Keratinocyte (primary cell): ENCODE results near the gene SCART1. TPM values are rescaled to one million over a fixed set of nuclear protein-coding genes. Genes with fewer than 3 reads are reported as not detected.

Source experiments
- DNase-seq: peaks from one replicate; pipeline ENCODE4 v3.0.0-alpha.2; 2011; ENCODE audit warnings: low read depth, missing footprints, low spot score
- FAIRE-seq: peaks from 2 replicates; lab custom pipeline; 2011; peaks lifted over from hg19 to GRCh38; lab: Jason Lieb, UNC
- H2AFZ ChIP-seq: 2 replicates; pipeline ENCODE4 v1.6.0; 2012; ENCODE audit warnings: low read length, control low read depth, inconsistent platforms; ENCODE audit not compliant: control insufficient read depth
- H3K27ac ChIP-seq: 2 replicates; pipeline ENCODE4 v1.5.1; 2011; ENCODE audit warnings: low read length; ENCODE audit not compliant: control insufficient read depth, insufficient read depth
- H3K27me3 ChIP-seq: 3 replicates; pipeline ENCODE4 v1.6.0; 2011; ENCODE audit warnings: low read length; ENCODE audit not compliant: control insufficient read depth, insufficient read depth; ENCODE audit errors: extremely low read depth
- H3K36me3 ChIP-seq, 2 experiments: 2 replicates in 1 of 2; 3 replicates in 1 of 2; pipeline ENCODE4 v1.5.1; 2011; ENCODE audit warnings: low read length in 2 of 2, mild to moderate bottlenecking in 1 of 2; ENCODE audit not compliant: control insufficient read depth in 2 of 2, insufficient read depth in 2 of 2; ENCODE audit errors: extremely low read depth in 1 of 2
- H3K4me1 ChIP-seq: 3 replicates; pipeline ENCODE4 v1.5.1; 2011; ENCODE audit warnings: low read length; ENCODE audit not compliant: control insufficient read depth, insufficient read depth; ENCODE audit errors: extremely low read depth
- H3K4me2 ChIP-seq: 3 replicates; pipeline ENCODE4 v1.6.0; 2011; ENCODE audit warnings: low read depth, low read length; ENCODE audit not compliant: control insufficient read depth, insufficient read depth; ENCODE audit errors: extremely low read depth
- H3K4me3 ChIP-seq, 3 experiments: fragments of 200-600 bp in 1 of 3; sonication (generic) in 1 of 3; 2 replicates in 2 of 3; 3 replicates in 1 of 3; pipeline ENCODE4 v1.5.1; 2011 to 2016; ENCODE audit warnings: low read length in 3 of 3, mild to moderate bottlenecking in 3 of 3, control low read depth in 2 of 3, inconsistent platforms in 1 of 3, low read depth in 1 of 3, mixed read lengths in 1 of 3, mixed run types in 1 of 3, moderate library complexity in 1 of 3; ENCODE audit not compliant: control insufficient read depth in 2 of 3, insufficient read depth in 2 of 3; ENCODE audit errors: extremely low read depth in 1 of 3
- H3K79me2 ChIP-seq: 2 replicates; pipeline ENCODE4 v1.6.0; 2012; ENCODE audit warnings: low read length; ENCODE audit not compliant: control insufficient read depth, insufficient read depth
- H3K9ac ChIP-seq: 3 replicates; pipeline ENCODE4 v1.6.0; 2011; ENCODE audit warnings: low read length; ENCODE audit not compliant: control insufficient read depth, insufficient read depth; ENCODE audit errors: extremely low read depth
- H3K9me1 ChIP-seq: 3 replicates; pipeline ENCODE4 v1.6.0; 2011; ENCODE audit warnings: low read length; ENCODE audit not compliant: control insufficient read depth, insufficient read depth; ENCODE audit errors: extremely low read depth
- H3K9me3 ChIP-seq: 2 replicates; pipeline ENCODE4 v1.5.1; 2012; ENCODE audit warnings: low read depth, low read length; ENCODE audit not compliant: control insufficient read depth
- H4K20me1 ChIP-seq: 3 replicates; pipeline ENCODE4 v1.6.0; 2011; ENCODE audit warnings: low read length; ENCODE audit not compliant: control insufficient read depth, insufficient read depth; ENCODE audit errors: extremely low read depth
- CTCF ChIP-seq, 3 experiments: IDR thresholded peaks in 1 of 3; conservative IDR thresholded peaks in 1 of 3; optimal IDR thresholded peaks in 1 of 3; 2 replicates in 2 of 3; 3 replicates in 1 of 3; pipeline versions ENCODE3 to v1.5.1; 2011; ENCODE audit warnings: low read length in 3 of 3, mild to moderate bottlenecking in 3 of 3, moderate library complexity in 2 of 3, control low read depth in 1 of 3, inconsistent platforms in 1 of 3; ENCODE audit not compliant: insufficient read depth in 2 of 3; ENCODE audit errors: extremely low read depth in 1 of 3
- EZH2 ChIP-seq: IDR thresholded peaks from one replicate; pipeline ENCODE4 v1.6.1; 2012; ENCODE audit warnings: inconsistent platforms, mild to moderate bottlenecking, low read length, moderate library complexity
- dilution Hi-C: fragments of 300-500 bp; cut with MboI; formaldehyde crosslinking; loops from one replicate; pipeline ENCODE4 v1.7.0; 2020; ENCODE audit warnings: low sequenced_read_pairs; ENCODE audit not compliant: extremely low pct_ligation_motif_present
- polyA plus RNA-seq, 5 experiments: library from polyadenylated mRNA; depleted of rRNA in 3 of 5; stranded (reverse) in 3 of 5; stranded (forward) in 1 of 5; unstranded in 1 of 5; fragments of >200 nt; gene quantifications; 1 replicate in 1 of 5; 2 replicates in 3 of 5; 3 replicates in 1 of 5; pipeline versions ENCODE4 v1.2.1 to v1.2.3, GENCODE V29; 2011 to 2012; ENCODE audit warnings: missing spikeins in 2 of 5, low read depth in 1 of 5, low replicate concordance in 1 of 5

SCART1 gene
- polyA plus RNA-seq, 1 donor (not counting 4 experiments of a cell fraction or from before 2014, with no cell fraction given) = 0.75 TPM

- no peaks in the 10 kb centered on the region for H3K79me2 ChIP-seq
- no peak for FAIRE-seq
- no peaks in the 10 kb centered on the region for H3K36me3 ChIP-seq
- DNase-seq = no peak
- H3K9ac ChIP-seq = no peak overlapping the region
- no peak overlapping the region for H2AFZ ChIP-seq
- peaks cover 8% of the 10 kb centered on the region for H3K9me3 ChIP-seq
- TF ChIP-seq CTCF (optimal IDR thresholded peaks at IDR 0.05 in 1 of 3, IDR thresholded peaks at IDR 0.05 in 1 of 3, conservative IDR thresholded peaks at IDR 0.05 in 1 of 3; ENCODE audit: extremely low read depth in 1 of 3, insufficient read depth in 2 of 3, low read length in 3 of 3) = no peak
- no peak overlapping the region for H3K27ac ChIP-seq
- no peaks in the 10 kb centered on the region for H4K20me1 ChIP-seq
- dilution Hi-C loops = no loop called here
- H3K4me1 ChIP-seq = no peaks in the 10 kb centered on the region
- H3K9me1 ChIP-seq = no peaks in the 10 kb centered on the region
- no peak overlapping the region for H3K4me2 ChIP-seq
- no peaks in the 10 kb centered on the region for H3K27me3 ChIP-seq
- no peak overlapping the region for H3K4me3 ChIP-seq
Observed at GRCh38 chr10:133442967-133443924, 10.5 kb upstream of the SCART1 start.

- no peak for FAIRE-seq
- dilution Hi-C loops = no loop called here
- DNase-seq = no peak
Observed at GRCh38 chr10:133444342-133445267, 9.1 kb upstream of the SCART1 start.

More at GRCh38 chr10:133444342-133445267, 9.1 kb upstream of the SCART1 start:
- no peak overlapping the region for H2AFZ ChIP-seq
- TF ChIP-seq CTCF (optimal IDR thresholded peaks at IDR 0.05 in 1 of 3, IDR thresholded peaks at IDR 0.05 in 1 of 3, conservative IDR thresholded peaks at IDR 0.05 in 1 of 3; ENCODE audit: extremely low read depth in 1 of 3, insufficient read depth in 2 of 3, low read length in 3 of 3) = no peak
- TF ChIP-seq EZH2 = no peak
- no peak overlapping the region for H3K27ac ChIP-seq
- no peaks in the 10 kb centered on the region for H3K4me1 ChIP-seq
- H4K20me1 ChIP-seq = no peaks in the 10 kb centered on the region
- no peak overlapping the region for H3K9ac ChIP-seq
- no peaks in the 10 kb centered on the region for H3K36me3 ChIP-seq
- H3K27me3 ChIP-seq = no peaks in the 10 kb centered on the region
- peaks cover 10% of the 10 kb centered on the region for H3K9me3 ChIP-seq
- H3K4me3 ChIP-seq = no peak overlapping the region
- H3K4me2 ChIP-seq = no peak overlapping the region
- H3K79me2 ChIP-seq = no peaks in the 10 kb centered on the region
- no peaks in the 10 kb centered on the region for H3K9me1 ChIP-seq
